Measurements from ENCODE around the gene ADAMTSL5.

DNA sequence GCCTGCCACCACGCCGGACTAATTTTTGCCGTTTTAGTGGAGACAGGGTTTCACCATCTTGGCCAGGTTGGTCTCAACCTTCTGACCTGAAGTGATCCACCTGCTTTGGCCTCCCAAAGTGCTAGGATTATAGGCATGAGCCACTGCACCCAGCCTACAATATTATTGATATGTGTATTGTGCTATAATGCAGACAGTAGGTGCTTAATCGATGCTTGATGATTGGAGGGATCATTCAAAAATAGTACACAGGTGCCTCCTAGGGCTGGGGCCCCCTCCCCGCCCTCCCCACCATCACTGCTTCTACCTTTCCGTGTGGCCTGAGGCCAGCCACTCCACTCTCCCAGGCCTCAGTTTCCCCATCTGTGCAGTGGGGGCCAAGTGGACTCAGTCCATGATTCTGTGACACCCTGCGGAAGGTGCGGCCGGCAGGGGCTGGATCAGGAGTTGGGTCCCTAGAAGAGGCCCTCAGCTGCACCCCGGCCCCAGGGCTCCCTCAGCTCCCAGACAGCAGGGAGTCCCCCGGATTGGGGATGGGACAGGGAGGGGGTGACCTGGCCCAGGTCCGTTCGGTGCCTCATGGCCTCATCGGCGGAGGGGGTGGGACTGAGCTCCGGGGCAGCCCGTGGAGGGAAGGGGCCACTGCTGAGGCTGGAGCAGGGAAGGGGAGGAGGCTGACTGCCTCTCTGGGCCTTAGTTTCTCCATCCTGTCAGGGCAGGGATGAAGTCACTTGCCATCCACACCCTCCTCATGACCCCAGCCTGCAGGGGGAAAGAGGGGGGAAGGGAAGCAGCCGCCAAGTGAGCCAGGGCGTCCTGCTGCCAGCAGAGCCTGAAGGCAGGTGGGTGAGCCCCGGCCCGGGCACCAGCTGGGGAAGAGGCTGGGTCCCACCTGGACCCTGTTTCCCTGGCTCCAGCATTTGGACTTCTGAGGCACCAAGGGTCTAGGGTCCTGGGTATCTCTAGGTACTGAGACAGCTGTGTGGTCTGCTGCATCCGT, 1.2 kb downstream of the ADAMTSL5 start:
- TF ChIP-seq POLR2A (IDR thresholded peaks at IDR 0.05) (no peak), CTCF (IDR thresholded peaks at IDR 0.05) (no peak)
